HepG2 (cell line): Measurements from ENCODE around the gene TOMM22. TPM values are rescaled to one million over a fixed set of nuclear protein-coding genes. Genes with fewer than 3 reads are reported as not detected.
A peak's percentile ranks its signal among the peaks of the same experiment; 100 is the strongest.

ENCODE experiments used
- CC2D1A ChIP-seq: sonication (generic); formaldehyde crosslinking; IDR thresholded peaks from 2 replicates; pipeline ENCODE4 v1.8.1; 2023; ENCODE audit warnings: mild to moderate bottlenecking, missing genetic modification reagents
- CCAR2 ChIP-seq: fragments of 200-400 bp; formaldehyde crosslinking; optimal IDR thresholded peaks from 2 replicates; pipeline ENCODE3; 2018; ENCODE audit warnings: low read depth, mild to moderate bottlenecking, low read length, moderate library complexity
- HCFC1 ChIP-seq: fragments of 150-350 bp; IDR thresholded peaks from 2 replicates; pipeline ENCODE4 v1.6.1; 2014; ENCODE audit warnings: low read depth, low read length
- MEIS2 ChIP-seq: sonication (generic); formaldehyde crosslinking; IDR thresholded peaks from 2 replicates; pipeline ENCODE4 v1.9.0; 2021; ENCODE audit warnings: mild to moderate bottlenecking, missing genetic modification reagents
- NFE2L1 ChIP-seq: sonication (generic); formaldehyde crosslinking; IDR thresholded peaks from 2 replicates; pipeline ENCODE4 v1.4.0; 2020; ENCODE audit warnings: missing genetic modification reagents, mild to moderate bottlenecking, borderline replicate concordance
- ZNF124 ChIP-seq: sonication (generic); formaldehyde crosslinking; IDR thresholded peaks from 2 replicates; pipeline ENCODE4 v1.4.0; 2020; ENCODE audit warnings: missing genetic modification reagents
- ZNF180 ChIP-seq: sonication (generic); formaldehyde crosslinking; IDR thresholded peaks from 2 replicates; pipeline ENCODE4 v1.4.0; 2020; ENCODE audit warnings: low read depth, missing genetic modification reagents, borderline replicate concordance
- ZNF556 ChIP-seq: sonication (generic); formaldehyde crosslinking; IDR thresholded peaks from 2 replicates; pipeline ENCODE4 v1.4.0; 2020; ENCODE audit warnings: mild to moderate bottlenecking, missing genetic modification reagents, borderline replicate concordance
- ZNF75D ChIP-seq: sonication (generic); formaldehyde crosslinking; IDR thresholded peaks from 2 replicates; pipeline ENCODE4 v1.8.1; 2023; ENCODE audit warnings: missing genetic modification reagents, mild to moderate bottlenecking, borderline replicate concordance
- polyA plus RNA-seq, 8 experiments: library from polyadenylated mRNA; depleted of rRNA in 3 of 8; stranded (reverse) in 7 of 8; unstranded in 1 of 8; fragments of >200 nt; fragmentation: Illumina TruSeq in 4 of 8; extraction: Trizol in 4 of 8; gene quantifications; 2 replicates each; pipeline versions ENCODE4 v1.2.1 to v1.2.3, GENCODE V29; 2011 to 2016; ENCODE audit warnings: low read depth in 4 of 8, missing spikeins in 1 of 8, mixed read lengths in 1 of 8; ENCODE audit not compliant: insufficient read depth in 1 of 8
- total RNA-seq, 5 experiments: library from RNA; depleted of rRNA; stranded (reverse); fragments of >200 nt; fragmentation: Illumina TruSeq; extraction: Trizol; gene quantifications; 2 replicates each; pipeline ENCODE4 v1.2.3, GENCODE V29; 2016; ENCODE audit warnings: low read depth in 1 of 5
- TF ChIP-seq, protein P1 (sequence below): sonication (generic); formaldehyde crosslinking; conservative IDR thresholded peaks from 2 replicates; pipeline ENCODE4 v1.8.0; 2022; ENCODE audit warnings: missing genetic modification reagents
- TF ChIP-seq, protein P2 (sequence below): sonication (generic); formaldehyde crosslinking; IDR thresholded peaks from 2 replicates; pipeline ENCODE4 v1.4.0; 2020; ENCODE audit warnings: missing genetic modification reagents, mild to moderate bottlenecking, borderline replicate concordance
- TF ChIP-seq, protein P3 (sequence below): sonication (generic); formaldehyde crosslinking; IDR thresholded peaks from 2 replicates; pipeline ENCODE4 v1.4.0; 2020; ENCODE audit warnings: mild to moderate bottlenecking, missing genetic modification reagents
- TF ChIP-seq, protein P4 (sequence below): sonication (generic); formaldehyde crosslinking; IDR thresholded peaks from 2 replicates; pipeline ENCODE4 v1.4.0; 2020; ENCODE audit warnings: missing genetic modification reagents
- TF ChIP-seq, protein P5 (sequence below): sonication (generic); formaldehyde crosslinking; IDR thresholded peaks from 2 replicates; pipeline ENCODE4 v1.9.0; 2021; ENCODE audit warnings: missing genetic modification reagents, borderline replicate concordance

The TOMM22 gene
- total and polyA plus RNA-seq, 2 of the 13 experiments (the other 11 are each of a cell fraction or from before 2014, with no cell fraction given): 46.9 to 118 TPM

DNA sequence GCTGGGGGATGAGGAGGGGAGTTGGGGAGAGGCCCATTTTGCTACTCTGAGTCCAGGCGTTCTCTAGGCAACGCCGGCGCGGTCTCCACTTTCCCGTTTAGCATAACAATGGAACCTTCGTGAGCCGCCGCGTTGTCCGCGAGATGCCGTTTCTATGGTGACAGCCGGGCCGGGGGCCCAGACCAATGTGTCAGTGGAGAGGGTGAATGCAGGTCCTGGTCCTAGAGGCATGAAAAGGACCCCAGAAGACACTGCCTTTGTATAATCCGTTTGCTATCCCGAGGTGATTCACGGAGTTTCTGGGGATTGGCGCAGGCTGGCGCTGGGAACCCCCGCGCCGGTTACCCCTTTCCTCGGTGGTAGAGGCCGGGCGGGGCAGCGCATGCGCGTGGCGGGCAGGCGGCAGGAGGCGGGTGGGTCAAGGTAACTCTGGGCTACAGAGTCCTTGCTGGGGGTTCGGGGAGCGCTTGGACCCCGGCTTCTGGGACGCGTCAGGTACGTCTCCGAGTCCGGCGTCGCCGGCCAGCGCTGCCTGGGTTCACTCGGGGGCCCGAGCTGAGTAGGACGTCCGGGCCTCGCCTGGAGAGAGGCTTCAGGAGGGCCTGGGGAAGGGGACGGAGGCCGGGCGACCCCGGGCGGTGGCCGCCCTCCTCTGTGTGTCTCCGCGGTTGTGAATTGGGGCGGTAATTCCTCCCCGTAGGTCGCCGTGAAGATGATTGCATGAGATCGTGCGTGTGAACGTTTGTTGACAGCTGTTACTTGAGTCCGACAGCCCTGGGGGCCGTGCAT, 25.3 kb upstream of the TOMM22 start, which contains the start of the genes CBY1 and FAM227A (continued):
- TF ChIP-seq, protein P1, sequence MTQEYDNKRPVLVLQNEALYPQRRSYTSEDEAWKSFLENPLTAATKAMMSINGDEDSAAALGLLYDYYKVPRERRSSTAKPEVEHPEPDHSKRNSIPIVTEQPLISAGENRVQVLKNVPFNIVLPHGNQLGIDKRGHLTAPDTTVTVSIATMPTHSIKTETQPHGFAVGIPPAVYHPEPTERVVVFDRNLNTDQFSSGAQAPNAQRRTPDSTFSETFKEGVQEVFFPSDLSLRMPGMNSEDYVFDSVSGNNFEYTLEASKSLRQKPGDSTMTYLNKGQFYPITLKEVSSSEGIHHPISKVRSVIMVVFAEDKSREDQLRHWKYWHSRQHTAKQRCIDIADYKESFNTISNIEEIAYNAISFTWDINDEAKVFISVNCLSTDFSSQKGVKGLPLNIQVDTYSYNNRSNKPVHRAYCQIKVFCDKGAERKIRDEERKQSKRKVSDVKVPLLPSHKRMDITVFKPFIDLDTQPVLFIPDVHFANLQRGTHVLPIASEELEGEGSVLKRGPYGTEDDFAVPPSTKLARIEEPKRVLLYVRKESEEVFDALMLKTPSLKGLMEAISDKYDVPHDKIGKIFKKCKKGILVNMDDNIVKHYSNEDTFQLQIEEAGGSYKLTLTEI (CRISPR knock-in tag): no peak
- no peak for TF ChIP-seq ZNF75D
- TF ChIP-seq NFE2L1 (CRISPR knock-in tag): no peak
- no peak for TF ChIP-seq ZNF180 (CRISPR knock-in tag)
- no peak for TF ChIP-seq HCFC1
- TF ChIP-seq MEIS2: no peak
- TF ChIP-seq, protein P2, sequence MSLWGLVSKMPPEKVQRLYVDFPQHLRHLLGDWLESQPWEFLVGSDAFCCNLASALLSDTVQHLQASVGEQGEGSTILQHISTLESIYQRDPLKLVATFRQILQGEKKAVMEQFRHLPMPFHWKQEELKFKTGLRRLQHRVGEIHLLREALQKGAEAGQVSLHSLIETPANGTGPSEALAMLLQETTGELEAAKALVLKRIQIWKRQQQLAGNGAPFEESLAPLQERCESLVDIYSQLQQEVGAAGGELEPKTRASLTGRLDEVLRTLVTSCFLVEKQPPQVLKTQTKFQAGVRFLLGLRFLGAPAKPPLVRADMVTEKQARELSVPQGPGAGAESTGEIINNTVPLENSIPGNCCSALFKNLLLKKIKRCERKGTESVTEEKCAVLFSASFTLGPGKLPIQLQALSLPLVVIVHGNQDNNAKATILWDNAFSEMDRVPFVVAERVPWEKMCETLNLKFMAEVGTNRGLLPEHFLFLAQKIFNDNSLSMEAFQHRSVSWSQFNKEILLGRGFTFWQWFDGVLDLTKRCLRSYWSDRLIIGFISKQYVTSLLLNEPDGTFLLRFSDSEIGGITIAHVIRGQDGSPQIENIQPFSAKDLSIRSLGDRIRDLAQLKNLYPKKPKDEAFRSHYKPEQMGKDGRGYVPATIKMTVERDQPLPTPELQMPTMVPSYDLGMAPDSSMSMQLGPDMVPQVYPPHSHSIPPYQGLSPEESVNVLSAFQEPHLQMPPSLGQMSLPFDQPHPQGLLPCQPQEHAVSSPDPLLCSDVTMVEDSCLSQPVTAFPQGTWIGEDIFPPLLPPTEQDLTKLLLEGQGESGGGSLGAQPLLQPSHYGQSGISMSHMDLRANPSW: no peak
- TF ChIP-seq, protein P3, sequence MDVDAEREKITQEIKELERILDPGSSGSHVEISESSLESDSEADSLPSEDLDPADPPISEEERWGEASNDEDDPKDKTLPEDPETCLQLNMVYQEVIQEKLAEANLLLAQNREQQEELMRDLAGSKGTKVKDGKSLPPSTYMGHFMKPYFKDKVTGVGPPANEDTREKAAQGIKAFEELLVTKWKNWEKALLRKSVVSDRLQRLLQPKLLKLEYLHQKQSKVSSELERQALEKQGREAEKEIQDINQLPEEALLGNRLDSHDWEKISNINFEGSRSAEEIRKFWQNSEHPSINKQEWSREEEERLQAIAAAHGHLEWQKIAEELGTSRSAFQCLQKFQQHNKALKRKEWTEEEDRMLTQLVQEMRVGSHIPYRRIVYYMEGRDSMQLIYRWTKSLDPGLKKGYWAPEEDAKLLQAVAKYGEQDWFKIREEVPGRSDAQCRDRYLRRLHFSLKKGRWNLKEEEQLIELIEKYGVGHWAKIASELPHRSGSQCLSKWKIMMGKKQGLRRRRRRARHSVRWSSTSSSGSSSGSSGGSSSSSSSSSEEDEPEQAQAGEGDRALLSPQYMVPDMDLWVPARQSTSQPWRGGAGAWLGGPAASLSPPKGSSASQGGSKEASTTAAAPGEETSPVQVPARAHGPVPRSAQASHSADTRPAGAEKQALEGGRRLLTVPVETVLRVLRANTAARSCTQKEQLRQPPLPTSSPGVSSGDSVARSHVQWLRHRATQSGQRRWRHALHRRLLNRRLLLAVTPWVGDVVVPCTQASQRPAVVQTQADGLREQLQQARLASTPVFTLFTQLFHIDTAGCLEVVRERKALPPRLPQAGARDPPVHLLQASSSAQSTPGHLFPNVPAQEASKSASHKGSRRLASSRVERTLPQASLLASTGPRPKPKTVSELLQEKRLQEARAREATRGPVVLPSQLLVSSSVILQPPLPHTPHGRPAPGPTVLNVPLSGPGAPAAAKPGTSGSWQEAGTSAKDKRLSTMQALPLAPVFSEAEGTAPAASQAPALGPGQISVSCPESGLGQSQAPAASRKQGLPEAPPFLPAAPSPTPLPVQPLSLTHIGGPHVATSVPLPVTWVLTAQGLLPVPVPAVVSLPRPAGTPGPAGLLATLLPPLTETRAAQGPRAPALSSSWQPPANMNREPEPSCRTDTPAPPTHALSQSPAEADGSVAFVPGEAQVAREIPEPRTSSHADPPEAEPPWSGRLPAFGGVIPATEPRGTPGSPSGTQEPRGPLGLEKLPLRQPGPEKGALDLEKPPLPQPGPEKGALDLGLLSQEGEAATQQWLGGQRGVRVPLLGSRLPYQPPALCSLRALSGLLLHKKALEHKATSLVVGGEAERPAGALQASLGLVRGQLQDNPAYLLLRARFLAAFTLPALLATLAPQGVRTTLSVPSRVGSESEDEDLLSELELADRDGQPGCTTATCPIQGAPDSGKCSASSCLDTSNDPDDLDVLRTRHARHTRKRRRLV (CRISPR knock-in tag): no peak
- TF ChIP-seq, protein P4, sequence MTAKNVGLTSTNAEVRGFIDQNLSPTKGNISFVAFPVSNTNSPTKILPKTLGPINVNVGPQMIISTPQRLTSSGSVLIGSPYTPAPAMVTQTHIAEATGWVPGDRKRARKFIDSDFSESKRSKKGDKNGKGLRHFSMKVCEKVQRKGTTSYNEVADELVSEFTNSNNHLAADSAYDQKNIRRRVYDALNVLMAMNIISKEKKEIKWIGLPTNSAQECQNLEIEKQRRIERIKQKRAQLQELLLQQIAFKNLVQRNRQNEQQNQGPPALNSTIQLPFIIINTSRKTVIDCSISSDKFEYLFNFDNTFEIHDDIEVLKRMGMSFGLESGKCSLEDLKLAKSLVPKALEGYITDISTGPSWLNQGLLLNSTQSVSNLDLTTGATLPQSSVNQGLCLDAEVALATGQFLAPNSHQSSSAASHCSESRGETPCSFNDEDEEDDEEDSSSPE: peak; percentile 64; the same call in 1 of the 2 replicates
- TF ChIP-seq CCAR2: no peak
- TF ChIP-seq ZNF124 (CRISPR knock-in tag): no peak
- 0 out of 2 replicates have a peak, but pooled peaks have one; percentile 20 for TF ChIP-seq CC2D1A (CRISPR knock-in tag)
- TF ChIP-seq, protein P5, sequence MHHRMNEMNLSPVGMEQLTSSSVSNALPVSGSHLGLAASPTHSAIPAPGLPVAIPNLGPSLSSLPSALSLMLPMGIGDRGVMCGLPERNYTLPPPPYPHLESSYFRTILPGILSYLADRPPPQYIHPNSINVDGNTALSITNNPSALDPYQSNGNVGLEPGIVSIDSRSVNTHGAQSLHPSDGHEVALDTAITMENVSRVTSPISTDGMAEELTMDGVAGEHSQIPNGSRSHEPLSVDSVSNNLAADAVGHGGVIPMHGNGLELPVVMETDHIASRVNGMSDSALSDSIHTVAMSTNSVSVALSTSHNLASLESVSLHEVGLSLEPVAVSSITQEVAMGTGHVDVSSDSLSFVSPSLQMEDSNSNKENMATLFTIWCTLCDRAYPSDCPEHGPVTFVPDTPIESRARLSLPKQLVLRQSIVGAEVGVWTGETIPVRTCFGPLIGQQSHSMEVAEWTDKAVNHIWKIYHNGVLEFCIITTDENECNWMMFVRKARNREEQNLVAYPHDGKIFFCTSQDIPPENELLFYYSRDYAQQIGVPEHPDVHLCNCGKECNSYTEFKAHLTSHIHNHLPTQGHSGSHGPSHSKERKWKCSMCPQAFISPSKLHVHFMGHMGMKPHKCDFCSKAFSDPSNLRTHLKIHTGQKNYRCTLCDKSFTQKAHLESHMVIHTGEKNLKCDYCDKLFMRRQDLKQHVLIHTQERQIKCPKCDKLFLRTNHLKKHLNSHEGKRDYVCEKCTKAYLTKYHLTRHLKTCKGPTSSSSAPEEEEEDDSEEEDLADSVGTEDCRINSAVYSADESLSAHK (CRISPR knock-in tag): no peak
- TF ChIP-seq ZNF556 (CRISPR knock-in tag): no peak; the same call in 1 of the 2 replicates
